Panc1 (cell line): ENCODE data around the gene ENOSF1. TPM values are rescaled to one million over a fixed set of nuclear protein-coding genes. Genes with fewer than 3 reads are reported as not detected.

Experiments used
- ATAC-seq: fragments of 200-7000 bp; cut with Tn5 transposase; 2 replicates; pipeline ENCODE4 v1.9.1; 2020; ENCODE audit warnings: mild to moderate bottlenecking, moderate library complexity
- BruUV-seq: library from RNA; stranded (reverse); fragments of 400-500 nt; replicated peaks from 2 replicates; lab custom pipeline; 2021; lab: Mats Ljungman, UMichigan
- CTCF ChIA-PET: fragments of 300-600 bp; sonication (Branson Sonifier 250); formaldehyde crosslinking; loops from one replicate; lab custom pipeline; 2022; ENCODE audit warnings: antibody characterized with exemption; lab: Charles Lee
- POLR2A ChIA-PET: fragments of 300-600 bp; sonication (Branson Sonifier 250); formaldehyde crosslinking; loops from one replicate; lab custom pipeline; 2022; ENCODE audit warnings: antibody characterized with exemption; lab: Charles Lee
- DNase-seq: peaks from one replicate; pipeline ENCODE4 v3.0.0-alpha.2; 2010; ENCODE audit warnings: low read depth, low spot score
- H3K27ac ChIP-seq: 2 replicates; pipeline ENCODE4 v1.5.1; 2011; ENCODE audit warnings: mild to moderate bottlenecking, low read length, inconsistent platforms
- H3K27me3 ChIP-seq: fragments of 200-500 bp; sonication (Bioruptor generic); 2 replicates; pipeline ENCODE4 v1.6.0; 2014; ENCODE audit warnings: low read length, inconsistent platforms; ENCODE audit not compliant: control insufficient read depth, insufficient read depth
- H3K36me3 ChIP-seq: fragments of 200-500 bp; sonication (Bioruptor generic); 2 replicates; pipeline ENCODE4 v1.5.1; 2014; ENCODE audit warnings: inconsistent platforms, mild to moderate bottlenecking, low read length, moderate library complexity; ENCODE audit not compliant: control insufficient read depth, insufficient read depth
- H3K4me1 ChIP-seq: 2 replicates; pipeline ENCODE4 v1.5.1; 2011; ENCODE audit warnings: inconsistent platforms, mild to moderate bottlenecking, low read length, moderate library complexity; ENCODE audit not compliant: control insufficient read depth, insufficient read depth
- H3K4me3 ChIP-seq, 2 experiments: 2 replicates each; pipeline ENCODE4 v1.5.1; 2011 to 2012; ENCODE audit warnings: low read depth in 2 of 2, low read length in 2 of 2, mild to moderate bottlenecking in 2 of 2, inconsistent platforms in 1 of 2, moderate library complexity in 1 of 2
- H3K9me3 ChIP-seq: fragments of 200-500 bp; sonication (Bioruptor generic); 2 replicates; pipeline ENCODE4 v1.5.1; 2014; ENCODE audit warnings: low read depth, mild to moderate bottlenecking, inconsistent platforms, low read length, moderate library complexity; ENCODE audit not compliant: control insufficient read depth, insufficient read depth
- CTCF ChIP-seq: fragments of 450-650 bp; IDR thresholded peaks from 2 replicates; pipeline ENCODE4 v1.5.1; 2017; ENCODE audit warnings: mild to moderate bottlenecking
- POLR2AphosphoS5 ChIP-seq: IDR thresholded peaks from 2 replicates; pipeline ENCODE4 v1.6.1; 2012; ENCODE audit warnings: mild to moderate bottlenecking, low read depth, low read length, moderate library complexity
- REST ChIP-seq, 2 experiments: IDR thresholded peaks; 2 replicates each; pipeline ENCODE4 v1.6.1; 2011 to 2012; ENCODE audit warnings: low read depth in 2 of 2, control low read depth in 1 of 2, low read length in 1 of 2, mild to moderate bottlenecking in 1 of 2, moderate library complexity in 1 of 2; ENCODE audit not compliant: insufficient read depth in 1 of 2
- SIN3A ChIP-seq: IDR thresholded peaks from 2 replicates; pipeline ENCODE4 v1.6.1; 2012; ENCODE audit warnings: low read depth, mild to moderate bottlenecking, low read length, moderate library complexity, borderline replicate concordance; ENCODE audit not compliant: insufficient read depth
- TCF7L2 ChIP-seq: IDR thresholded peaks from 2 replicates; pipeline ENCODE4 v1.6.1; 2011; ENCODE audit warnings: mild to moderate bottlenecking, low read depth, low read length, inconsistent platforms
- in situ Hi-C: cut with HindIII; loops from 2 replicates; pipeline ENCODE4 v1.10.0; 2016; ENCODE audit warnings: low sequenced_read_pairs, low pct_unique_long_range_greater_than_20kb
- intact Hi-C: fragments of 100-400 bp; cut with micrococcal nuclease; formaldehyde crosslinking; loops from one replicate; pipeline ENCODE4 v1.10.0; 2022; ENCODE audit not compliant: unreplicated experiment
- total RNA-seq: library from RNA; stranded (reverse); gene quantifications from one replicate; pipeline ENCODE4 v1.2.1, GENCODE V29; 2021; ENCODE audit not compliant: unreplicated experiment

Gene ENOSF1
- total RNA-seq, 1 experiment from 2014 or later: 53.7 TPM

- DNase-seq: no peak
These were observed 27.0 kb downstream of the ENOSF1 start for GRCh38 chr18:685438-685837.

GRCh38 chr18:683531-683930 is 28.9 kb downstream of the ENOSF1 start:
- no peak for ATAC-seq
- no TSS peak for BruUV-seq
- DNase-seq: no peak
- Histone ChIP-seq H3K9me3 (no peaks in the 10 kb centered on the region), H3K27ac (no peak overlapping the region), H3K27me3 (no peaks in the 10 kb centered on the region), H3K36me3 (peaks cover 4% of the 10 kb centered on the region), H3K4me1 (no peaks in the 10 kb centered on the region), H3K4me3 (no peak overlapping the region)
- ChIA-PET POLR2A (no interaction called here), CTCF (interaction anchor here (0.6 kb wide), 1 partner anchor 29 kb away, joined by 3 read pairs; the partner anchor contains the start of gene ENOSF1)
- in situ Hi-C loops (no loop called here), intact Hi-C loops (no loop called here)
- TF ChIP-seq CTCF: no peak
- TF ChIP-seq POLR2AphosphoS5: no peak
- TF ChIP-seq REST (IDR thresholded peaks at IDR 0.05; ENCODE audit: insufficient read depth in 1 of 2, low read depth in 2 of 2, low read length in 1 of 2): no peak
- TF ChIP-seq TCF7L2: no peak
- no peak for TF ChIP-seq SIN3A

More at GRCh38 chr18:685438-685837, 27.0 kb downstream of the ENOSF1 start:
- in situ Hi-C loops: no loop called here
- Histone ChIP-seq H3K27ac (no peak overlapping the region), H3K4me3 (no peak overlapping the region), H3K9me3 (no peaks in the 10 kb centered on the region), H3K4me1 (no peaks in the 10 kb centered on the region), H3K27me3 (no peaks in the 10 kb centered on the region), H3K36me3 (peaks cover 5% of the 10 kb centered on the region)
- ATAC-seq: no peak
- intact Hi-C loops: no loop called here
- TF ChIP-seq CTCF: no peak
- TF ChIP-seq SIN3A: no peak
- TF ChIP-seq TCF7L2: no peak
- TF ChIP-seq REST (IDR thresholded peaks at IDR 0.05; ENCODE audit: insufficient read depth in 1 of 2, low read depth in 2 of 2, low read length in 1 of 2): no peak
- no peak for TF ChIP-seq POLR2AphosphoS5
- BruUV-seq: no TSS peak
- CTCF ChIA-PET: no interaction called here
- POLR2A ChIA-PET: no interaction called here
